ENCODE measurements around the gene TBCE. TPM values are rescaled to one million over a fixed set of nuclear protein-coding genes. Genes with fewer than 3 reads are reported as not detected.
"Not testable (repeated sequence)": the region's sequence is repeated elsewhere in the genome, so short reads cannot be mapped to it uniquely, and the experiment has no call there.

TBCE gene
- total RNA-seq, 1 experiment from 2014 or later: 41.6 TPM

DNA sequence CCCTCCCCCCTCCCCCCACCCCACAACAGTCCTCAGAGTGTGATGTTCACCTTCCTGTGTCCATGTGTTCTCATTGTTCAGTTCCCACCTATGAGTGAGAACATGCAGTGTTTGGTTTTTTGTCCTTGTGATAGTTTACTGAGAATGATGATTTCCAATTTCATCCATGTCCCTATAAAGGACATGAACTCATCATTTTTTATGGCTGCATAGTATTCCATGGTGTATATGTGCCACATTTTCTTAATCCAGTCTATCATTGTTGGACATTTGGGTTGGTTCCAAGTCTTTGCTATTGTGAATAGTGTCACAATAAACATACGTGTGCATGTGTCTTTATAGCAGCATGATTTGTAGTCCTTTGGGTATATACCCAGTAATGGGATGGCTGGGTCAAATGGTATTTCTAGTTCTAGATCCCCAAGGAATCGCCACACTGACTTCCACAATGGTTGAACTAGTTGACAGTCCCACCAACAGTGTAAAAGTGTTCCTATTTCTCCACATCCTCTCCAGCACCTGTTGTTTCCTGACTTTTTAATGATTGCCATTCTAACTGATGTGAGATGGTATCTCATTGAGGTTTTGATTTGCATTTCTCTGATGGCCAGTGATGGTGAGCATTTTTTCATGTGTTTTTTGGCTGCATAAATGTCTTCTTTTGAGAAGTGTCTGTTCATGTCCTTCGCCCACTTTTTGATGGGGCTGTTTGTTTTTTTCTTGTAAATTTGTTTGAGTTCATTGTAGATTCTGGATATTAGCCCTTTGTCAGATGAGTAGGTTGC, 14.9 kb downstream of the TBCE start:
- H4K5ac ChIP-seq (ENCODE audit: insufficient read length, low read depth, low read length); H3K4me2 ChIP-seq (ENCODE audit: insufficient read depth, insufficient read length, low read length); H3K27ac Mint-ChIP-seq; H2BK120ac ChIP-seq (ENCODE audit: low read depth, low read length, poor library complexity, severe bottlenecking); H2BK20ac ChIP-seq (ENCODE audit: low read depth, low read length, poor library complexity, severe bottlenecking); H3K14ac ChIP-seq (ENCODE audit: insufficient read depth, low read length); H3K27me3 ChIP-seq (ENCODE audit: insufficient read depth, low read length); H3K4ac ChIP-seq (ENCODE audit: low read depth, low read length); H3T11ph ChIP-seq (ENCODE audit: low read length); H3K18ac ChIP-seq (ENCODE audit: insufficient read length, low read depth, low read length); H3K23me2 ChIP-seq (ENCODE audit: insufficient read length, low read depth, low read length, poor library complexity, severe bottlenecking); H2BK5ac ChIP-seq (ENCODE audit: insufficient read length, low read length); H3K9ac ChIP-seq (ENCODE audit: extremely low read depth, insufficient read length, low read length); H3K4me3 Mint-ChIP-seq; H4K8ac ChIP-seq (replicated peaks; ENCODE audit: insufficient read length, low read depth, low read length); H3K79me1 ChIP-seq (ENCODE audit: insufficient read depth, low read depth, low read length, poor library complexity, severe bottlenecking); H2AFZ ChIP-seq (ENCODE audit: low read length); H3K4me1 Mint-ChIP-seq; H3K23ac ChIP-seq (ENCODE audit: insufficient read length, low read depth, low read length); H3K4me1 ChIP-seq (ENCODE audit: insufficient read depth, low read length); H4K20me1 ChIP-seq (ENCODE audit: control insufficient read depth, insufficient read depth, insufficient read length); DNase-seq; H2BK15ac ChIP-seq (ENCODE audit: low read depth, low read length); H3K27me3 Mint-ChIP-seq (ENCODE audit: low read depth); H3K79me2 ChIP-seq (ENCODE audit: insufficient read depth, low read length); H3K9me3 ChIP-seq (ENCODE audit: control insufficient read depth, low read depth, low read length); H3K27ac ChIP-seq (ENCODE audit: insufficient read length, low read depth, low read length); H2AK5ac ChIP-seq (ENCODE audit: insufficient read length, low read length); H2BK12ac ChIP-seq (ENCODE audit: insufficient read length, low read depth, low read length); H4K91ac ChIP-seq (ENCODE audit: insufficient read length, low read depth, low read length); H3K56ac ChIP-seq (ENCODE audit: insufficient read length, low read depth, low read length): not testable (repeated sequence)
- peaks cover 27 to 43% (median 28%) of the 10 kb centered on the region in 3 experiments for H3K36me3 Mint-ChIP-seq (ENCODE audit: insufficient read depth in 1 of 3, low read depth in 3 of 3)
- WGBS (ENCODE audit: extremely low coverage, insufficient read length, low lambda C conversion rate): no CpG with 5 or more reads among the region's 3 CpGs
- H3K9me3 Mint-ChIP-seq: peaks cover 17 to 22% of the 10 kb centered on the region in 2 experiments

DNA sequence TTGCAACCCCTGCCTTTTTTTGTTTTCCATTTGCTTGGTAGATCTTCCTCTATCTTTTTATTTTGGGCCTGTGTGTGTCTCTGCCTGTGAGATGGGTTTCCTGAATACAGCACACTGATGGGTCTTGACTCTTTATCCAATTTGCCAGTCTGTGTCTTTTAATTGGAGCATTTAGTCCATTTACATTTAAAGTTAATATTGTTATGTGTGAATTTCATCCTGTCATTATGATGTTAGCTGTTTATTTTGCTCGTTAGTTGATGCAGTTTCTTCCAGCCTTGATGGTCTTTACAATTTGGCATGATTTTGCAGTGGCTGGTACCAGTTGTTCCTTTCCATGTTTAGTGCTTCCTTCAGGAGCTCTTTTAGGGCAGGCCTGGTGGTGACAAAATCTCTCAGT, 18.4 kb downstream of the TBCE start:
- not testable (repeated sequence) for H4K5ac ChIP-seq (ENCODE audit: insufficient read length, low read depth, low read length); H3K27ac ChIP-seq (ENCODE audit: insufficient read length, low read depth, low read length); H2BK15ac ChIP-seq (ENCODE audit: low read depth, low read length); H3K4me2 ChIP-seq (ENCODE audit: insufficient read depth, insufficient read length, low read length); H3K79me1 ChIP-seq (ENCODE audit: insufficient read depth, low read depth, low read length, poor library complexity, severe bottlenecking); H3T11ph ChIP-seq (ENCODE audit: low read length); H3K9ac ChIP-seq (ENCODE audit: extremely low read depth, insufficient read length, low read length); H3K79me2 ChIP-seq (ENCODE audit: insufficient read depth, low read length); H3K27me3 ChIP-seq (ENCODE audit: insufficient read depth, low read length); H3K27me3 Mint-ChIP-seq (ENCODE audit: low read depth); H4K91ac ChIP-seq (ENCODE audit: insufficient read length, low read depth, low read length); H4K20me1 ChIP-seq (ENCODE audit: control insufficient read depth, insufficient read depth, insufficient read length); H3K14ac ChIP-seq (ENCODE audit: insufficient read depth, low read length); H3K4me3 Mint-ChIP-seq; H2BK120ac ChIP-seq (ENCODE audit: low read depth, low read length, poor library complexity, severe bottlenecking); H2AFZ ChIP-seq (ENCODE audit: low read length); H3K23me2 ChIP-seq (ENCODE audit: insufficient read length, low read depth, low read length, poor library complexity, severe bottlenecking); H3K18ac ChIP-seq (ENCODE audit: insufficient read length, low read depth, low read length); H3K4me1 ChIP-seq (ENCODE audit: insufficient read depth, low read length); H4K8ac ChIP-seq (replicated peaks; ENCODE audit: insufficient read length, low read depth, low read length); H3K56ac ChIP-seq (ENCODE audit: insufficient read length, low read depth, low read length); H2BK20ac ChIP-seq (ENCODE audit: low read depth, low read length, poor library complexity, severe bottlenecking); H2AK5ac ChIP-seq (ENCODE audit: insufficient read length, low read length); H3K23ac ChIP-seq (ENCODE audit: insufficient read length, low read depth, low read length); DNase-seq; H2BK12ac ChIP-seq (ENCODE audit: insufficient read length, low read depth, low read length); H3K4ac ChIP-seq (ENCODE audit: low read depth, low read length); H2BK5ac ChIP-seq (ENCODE audit: insufficient read length, low read length); H3K27ac Mint-ChIP-seq; H3K9me3 ChIP-seq (ENCODE audit: control insufficient read depth, low read depth, low read length); H3K4me1 Mint-ChIP-seq
- no CpG with 5 or more reads among the region's 1 CpG for WGBS (ENCODE audit: extremely low coverage, insufficient read length, low lambda C conversion rate)
- peaks cover 31 to 39% of the 10 kb centered on the region in 2 experiments for H3K9me3 Mint-ChIP-seq
- H3K36me3 Mint-ChIP-seq (ENCODE audit: insufficient read depth in 1 of 3, low read depth in 3 of 3): peaks cover 34 to 48% (median 43%) of the 10 kb centered on the region in 3 experiments
